Lower leg skin (tissue), 3 donors: Measurements from ENCODE around the gene SORT1.

Source experiments
- POLR2A ChIP-seq, 2 donors: fragments of 450-650 bp; IDR thresholded peaks; one replicate each; pipeline ENCODE4 v1.6.1; 2016 to 2017; ENCODE audit warnings: antibody characterized with exemption in 2 of 2, mild to moderate bottlenecking in 1 of 2, moderate library complexity in 1 of 2
- TF ChIP-seq, protein P1 (sequence below), 3 donors: fragments of 450-650 bp; IDR thresholded peaks; one replicate each; pipeline ENCODE4 v1.5.1; 2016; ENCODE audit warnings: antibody characterized with exemption in 3 of 3, mild to moderate bottlenecking in 3 of 3, moderate library complexity in 2 of 3

DNA sequence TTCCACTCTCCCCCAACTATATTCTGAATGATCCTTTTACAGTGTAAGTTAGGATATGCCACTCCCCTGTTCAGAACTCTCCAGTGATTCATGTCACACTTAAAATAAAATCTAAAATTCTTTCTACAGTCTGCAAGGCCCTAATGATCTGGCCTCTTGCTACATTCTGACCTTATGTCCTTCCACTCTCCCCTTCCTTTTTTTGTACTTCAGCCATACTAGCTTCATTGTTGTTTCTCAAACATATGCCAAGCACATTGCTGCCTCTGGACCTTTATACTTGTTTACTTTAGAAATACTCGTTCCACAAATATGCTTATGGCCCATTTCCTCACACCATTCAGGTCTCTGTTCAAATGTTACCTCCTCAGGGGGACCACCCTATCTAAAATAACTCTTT lies 43.4 kb upstream of the SORT1 start:
- TF ChIP-seq, protein P1, sequence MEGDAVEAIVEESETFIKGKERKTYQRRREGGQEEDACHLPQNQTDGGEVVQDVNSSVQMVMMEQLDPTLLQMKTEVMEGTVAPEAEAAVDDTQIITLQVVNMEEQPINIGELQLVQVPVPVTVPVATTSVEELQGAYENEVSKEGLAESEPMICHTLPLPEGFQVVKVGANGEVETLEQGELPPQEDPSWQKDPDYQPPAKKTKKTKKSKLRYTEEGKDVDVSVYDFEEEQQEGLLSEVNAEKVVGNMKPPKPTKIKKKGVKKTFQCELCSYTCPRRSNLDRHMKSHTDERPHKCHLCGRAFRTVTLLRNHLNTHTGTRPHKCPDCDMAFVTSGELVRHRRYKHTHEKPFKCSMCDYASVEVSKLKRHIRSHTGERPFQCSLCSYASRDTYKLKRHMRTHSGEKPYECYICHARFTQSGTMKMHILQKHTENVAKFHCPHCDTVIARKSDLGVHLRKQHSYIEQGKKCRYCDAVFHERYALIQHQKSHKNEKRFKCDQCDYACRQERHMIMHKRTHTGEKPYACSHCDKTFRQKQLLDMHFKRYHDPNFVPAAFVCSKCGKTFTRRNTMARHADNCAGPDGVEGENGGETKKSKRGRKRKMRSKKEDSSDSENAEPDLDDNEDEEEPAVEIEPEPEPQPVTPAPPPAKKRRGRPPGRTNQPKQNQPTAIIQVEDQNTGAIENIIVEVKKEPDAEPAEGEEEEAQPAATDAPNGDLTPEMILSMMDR (IDR thresholded peaks at IDR 0.05), result no peak
- TF ChIP-seq POLR2A (IDR thresholded peaks at IDR 0.05), result no peak
